Ascending aorta (tissue), 2 donors: ENCODE data around the gene DHRS7. TPM values are rescaled to one million over a fixed set of nuclear protein-coding genes. Genes with fewer than 3 reads are reported as not detected.

ENCODE experiments used
- DNase-seq, 2 donors: peaks; one replicate each; pipeline ENCODE4 v3.0.0-alpha.2; 2019; ENCODE audit warnings: low spot score in 2 of 2
- H3K27ac ChIP-seq, 2 donors: fragments of 200-600 bp; sonication (generic); one replicate each; pipeline ENCODE4 v1.5.1; 2016 to 2017; ENCODE audit warnings: mild to moderate bottlenecking in 1 of 2
- H3K27me3 ChIP-seq: fragments of 200-600 bp; sonication (generic); one replicate; pipeline ENCODE4 v1.5.1; 2017
- H3K36me3 ChIP-seq, 2 donors: fragments of 200-600 bp; sonication (generic); one replicate each; pipeline ENCODE4 v1.5.1; 2016
- H3K4me1 ChIP-seq, 2 donors: fragments of 200-600 bp; sonication (generic); one replicate each; pipeline ENCODE4 v1.5.1; 2016 to 2017; ENCODE audit warnings: mild to moderate bottlenecking in 1 of 2
- H3K4me3 ChIP-seq, 2 donors: fragments of 200-600 bp; sonication (generic); one replicate each; pipeline ENCODE4 v1.5.1; 2016 to 2017; ENCODE audit warnings: mild to moderate bottlenecking in 1 of 2
- H3K9me3 ChIP-seq, 2 donors: fragments of 200-600 bp; sonication (generic); one replicate each; pipeline ENCODE4 v1.5.1; 2016
- intact Hi-C: fragments of 100-400 bp; cut with DNase I; formaldehyde crosslinking; loops from one replicate; pipeline ENCODE4 v1.15.1; 2023
- total RNA-seq: library from RNA; depleted of rRNA; stranded (reverse); fragments of >200 nt; gene quantifications from one replicate; pipeline ENCODE4 v1.1.0, GENCODE V29; 2016
- TF ChIP-seq, protein P1 (sequence below), 3 experiments: fragments of 200-600 bp in 2 of 3; fragments of 450-650 bp in 1 of 3; sonication (generic) in 2 of 3; IDR thresholded peaks; one replicate each; pipeline ENCODE4 v1.5.1; 2016 to 2019; ENCODE audit warnings: antibody characterized with exemption in 3 of 3, mild to moderate bottlenecking in 1 of 3, moderate library complexity in 1 of 3

The DHRS7 gene
- total RNA-seq, 1 donor from 2014 or later, result 34.8 TPM

DNA sequence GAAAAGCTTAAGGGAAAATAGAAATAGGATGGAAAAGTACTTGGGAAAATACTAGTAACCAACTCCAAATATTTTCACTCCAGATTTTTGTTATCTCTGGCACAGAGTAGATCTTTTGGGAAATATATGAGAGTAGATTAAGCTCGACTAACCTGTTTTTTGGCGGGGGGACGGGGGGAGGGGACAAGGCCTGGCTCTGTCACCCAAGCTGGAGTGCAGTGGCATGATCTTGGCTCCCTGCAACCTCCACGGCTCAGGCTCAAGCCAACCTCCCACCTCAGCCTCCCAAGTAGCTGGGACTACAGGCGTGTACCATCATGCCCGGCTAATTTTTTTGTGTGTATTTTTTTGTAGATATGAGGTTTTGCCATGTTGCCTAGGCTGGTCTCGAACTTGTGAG, 4.8 kb downstream of the DHRS7 start:
- Histone ChIP-seq H3K4me1 (peaks cover 0 to 25% of the 10 kb centered on the region in 2 donors), H3K4me3 (no peak overlapping the region), H3K27ac (peak overlapping the region; percentile 66 to 67), H3K36me3 (no peaks in the 10 kb centered on the region), H3K9me3 (no peaks in the 10 kb centered on the region), H3K27me3 (no peaks in the 10 kb centered on the region)
- TF ChIP-seq, protein P1, sequence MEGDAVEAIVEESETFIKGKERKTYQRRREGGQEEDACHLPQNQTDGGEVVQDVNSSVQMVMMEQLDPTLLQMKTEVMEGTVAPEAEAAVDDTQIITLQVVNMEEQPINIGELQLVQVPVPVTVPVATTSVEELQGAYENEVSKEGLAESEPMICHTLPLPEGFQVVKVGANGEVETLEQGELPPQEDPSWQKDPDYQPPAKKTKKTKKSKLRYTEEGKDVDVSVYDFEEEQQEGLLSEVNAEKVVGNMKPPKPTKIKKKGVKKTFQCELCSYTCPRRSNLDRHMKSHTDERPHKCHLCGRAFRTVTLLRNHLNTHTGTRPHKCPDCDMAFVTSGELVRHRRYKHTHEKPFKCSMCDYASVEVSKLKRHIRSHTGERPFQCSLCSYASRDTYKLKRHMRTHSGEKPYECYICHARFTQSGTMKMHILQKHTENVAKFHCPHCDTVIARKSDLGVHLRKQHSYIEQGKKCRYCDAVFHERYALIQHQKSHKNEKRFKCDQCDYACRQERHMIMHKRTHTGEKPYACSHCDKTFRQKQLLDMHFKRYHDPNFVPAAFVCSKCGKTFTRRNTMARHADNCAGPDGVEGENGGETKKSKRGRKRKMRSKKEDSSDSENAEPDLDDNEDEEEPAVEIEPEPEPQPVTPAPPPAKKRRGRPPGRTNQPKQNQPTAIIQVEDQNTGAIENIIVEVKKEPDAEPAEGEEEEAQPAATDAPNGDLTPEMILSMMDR (IDR thresholded peaks at IDR 0.05), result no peak
- DNase-seq, result peak in 1 of 2 donors; percentile 74
- intact Hi-C loops, result loop anchor here (10.0 kb wide), 3 partner anchors 476 to 1114 kb away; no protein-coding TSS in a partner anchor

DNA sequence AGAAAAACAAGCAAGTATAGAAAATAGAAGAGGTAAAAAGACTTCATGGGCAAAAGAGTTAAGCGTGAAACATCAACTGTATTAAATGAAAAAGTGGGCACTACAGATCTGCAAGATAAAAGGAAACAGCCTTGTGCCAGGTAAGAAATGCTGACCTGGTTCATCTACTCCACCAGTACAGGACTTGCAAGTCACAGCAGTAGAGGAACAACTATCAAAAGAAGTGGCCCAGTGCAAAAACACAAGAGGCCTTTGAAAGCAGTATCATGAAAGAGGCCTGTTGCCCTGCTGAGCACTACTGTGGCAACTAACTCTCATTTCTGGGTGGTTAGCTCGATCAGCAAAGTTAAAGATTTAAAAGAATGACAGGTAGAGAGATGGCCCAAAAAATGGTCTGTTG, 10.5 kb downstream of the DHRS7 start:
- H3K27ac ChIP-seq, result peak overlapping the region; percentile 3 to 37

DNA sequence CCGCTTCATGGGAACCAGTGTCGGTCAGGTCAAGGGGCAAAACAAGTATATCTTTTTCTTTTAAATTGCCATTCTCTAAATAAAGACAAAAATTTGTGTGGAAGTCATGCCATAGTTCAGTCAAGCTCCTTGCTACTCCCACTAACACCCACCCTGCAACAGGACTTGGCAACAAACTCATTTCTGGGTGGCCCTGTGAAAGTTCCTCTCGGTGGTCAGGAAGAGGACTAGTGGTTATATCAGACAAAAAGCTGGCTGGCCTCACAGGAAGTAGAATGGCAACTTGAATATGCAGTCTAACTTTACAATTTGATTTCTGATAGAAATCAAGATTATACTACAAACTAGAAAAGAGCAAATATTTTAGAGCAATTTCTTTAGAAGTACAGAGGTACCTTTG, 11.2 kb downstream of the DHRS7 start:
- Histone ChIP-seq H3K27ac (peak overlapping the region; percentile 3 to 37), H3K4me1 (peaks cover 0 to 18% of the 10 kb centered on the region in 2 donors), H3K9me3 (no peaks in the 10 kb centered on the region), H3K36me3 (peaks cover 18 to 40% of the 10 kb centered on the region in 2 donors), H3K27me3 (no peaks in the 10 kb centered on the region), H3K4me3 (no peak overlapping the region)
- DNase-seq, result no peak
- TF ChIP-seq, protein P1 (IDR thresholded peaks at IDR 0.05), result no peak
- intact Hi-C loops, result no loop called here

More for the DNA sequence above, 10.5 kb downstream of the DHRS7 start:
- TF ChIP-seq, protein P1 (IDR thresholded peaks at IDR 0.05), result no peak
- Histone ChIP-seq H3K36me3 (peaks cover 13 to 35% of the 10 kb centered on the region in 2 donors), H3K27me3 (no peaks in the 10 kb centered on the region), H3K4me1 (peaks cover 0 to 18% of the 10 kb centered on the region in 2 donors), H3K4me3 (no peak overlapping the region), H3K9me3 (no peaks in the 10 kb centered on the region)
- DNase-seq, result no peak
- intact Hi-C loops, result no loop called here

DNA sequence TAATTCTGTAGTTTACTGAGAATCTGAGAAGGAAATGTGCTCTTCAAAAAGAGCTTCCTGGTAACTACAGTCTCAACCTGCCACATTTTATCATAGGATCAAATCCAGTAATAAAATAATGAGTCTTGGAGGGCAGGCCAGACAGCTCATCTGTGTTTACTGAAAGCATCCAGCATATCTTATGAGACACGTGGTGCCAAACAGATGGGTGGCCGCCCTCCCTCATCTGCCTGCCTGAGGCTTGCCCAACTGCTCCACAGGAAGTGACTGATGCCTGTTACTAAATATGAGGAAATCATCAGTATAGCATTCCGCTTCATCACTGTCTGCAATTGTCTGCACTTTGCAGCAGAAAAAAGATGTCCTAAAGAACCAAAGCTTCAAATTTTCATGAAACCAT, 13.5 kb downstream of the DHRS7 start:
- H3K27me3 ChIP-seq, result no peaks in the 10 kb centered on the region
- TF ChIP-seq, protein P1 (IDR thresholded peaks at IDR 0.05), result no peak
- peak; percentile 43 to 89 for DNase-seq
- peaks cover 0 to 10% of the 10 kb centered on the region in 2 donors for H3K4me1 ChIP-seq
- H3K36me3 ChIP-seq, result peaks cover 24 to 63% of the 10 kb centered on the region in 2 donors
- no peaks in the 10 kb centered on the region for H3K9me3 ChIP-seq
- intact Hi-C loops, result no loop called here
- H3K27ac ChIP-seq, result peak overlapping the region; percentile 4 to 66
- no peak overlapping the region for H3K4me3 ChIP-seq

DNA sequence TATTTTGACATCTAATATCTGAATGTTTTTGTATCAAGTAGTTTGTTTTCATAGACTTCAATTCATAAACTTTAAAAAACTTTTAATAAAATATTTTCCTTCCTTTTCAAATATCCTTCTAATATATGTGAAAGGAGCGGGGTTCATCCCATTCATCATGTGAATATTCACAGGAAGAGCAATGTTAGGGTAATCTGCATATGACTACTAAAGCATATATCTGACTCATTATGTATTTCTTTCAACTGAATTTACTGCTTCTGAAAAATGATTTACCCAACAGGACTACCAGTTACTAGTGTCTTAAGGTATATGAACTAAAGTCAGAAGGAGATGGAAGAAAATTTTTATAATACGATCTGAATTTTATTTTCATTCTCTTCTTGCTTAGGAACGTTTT, 30.5 kb downstream of the DHRS7 start:
- no peak overlapping the region for H3K4me3 ChIP-seq
- H3K36me3 ChIP-seq, result no peaks in the 10 kb centered on the region
- no peaks in the 10 kb centered on the region for H3K4me1 ChIP-seq
- H3K27ac ChIP-seq, result no peak overlapping the region
- TF ChIP-seq, protein P1 (IDR thresholded peaks at IDR 0.05), result no peak
- no peaks in the 10 kb centered on the region for H3K27me3 ChIP-seq
- intact Hi-C loops, result no loop called here
- DNase-seq, result no peak
- no peaks in the 10 kb centered on the region for H3K9me3 ChIP-seq

DNA sequence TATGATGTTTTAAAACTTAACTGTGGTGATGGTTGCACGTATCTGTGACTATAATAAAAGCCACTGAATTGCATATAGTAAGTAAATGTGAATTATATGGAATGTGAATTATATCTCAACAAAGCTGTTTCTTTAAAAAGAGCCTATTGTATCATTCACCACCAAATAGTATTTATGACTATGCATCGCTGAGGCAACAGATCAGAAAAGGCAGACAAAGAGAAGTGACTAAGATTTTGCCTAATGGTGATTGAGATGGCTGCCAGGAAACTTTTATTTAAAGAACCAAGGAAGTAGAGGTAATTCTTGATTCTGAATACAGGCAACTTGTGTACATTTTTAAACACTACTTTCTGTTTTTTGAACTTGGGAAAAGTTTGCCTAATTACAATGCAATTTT, 31.7 kb downstream of the DHRS7 start:
- Histone ChIP-seq H3K4me1 (no peaks in the 10 kb centered on the region), H3K36me3 (peaks cover 0 to 3% of the 10 kb centered on the region in 2 donors), H3K4me3 (no peak overlapping the region), H3K27ac (no peak overlapping the region), H3K9me3 (no peaks in the 10 kb centered on the region), H3K27me3 (no peaks in the 10 kb centered on the region)
- no peak for DNase-seq
- intact Hi-C loops, result no loop called here
- TF ChIP-seq, protein P1 (IDR thresholded peaks at IDR 0.05), result no peak
